DMS153 (cell line): ENCODE results near the gene AIPL1.
"Not testable (repeated sequence)": the region's sequence is repeated elsewhere in the genome, so short reads cannot be mapped to it uniquely, and the experiment has no call there.

ENCODE experiments used
- DNase-seq: peaks from one replicate; lab custom pipeline; 2025; lab: John Stamatoyannopoulos, UW

The AIPL1 gene

GRCh38 chr17:6435051-6435450 lies at the start of gene AIPL1:
Gene AIPL1 (minus strand): TSS chr17:6435121. CDS start chr17:6435104, 17 bp downstream.
- no peak for DNase-seq

GRCh38 chr17:6483507-6483906 lies 48.6 kb upstream of the AIPL1 start:
- DNase-seq = no peak

DNA sequence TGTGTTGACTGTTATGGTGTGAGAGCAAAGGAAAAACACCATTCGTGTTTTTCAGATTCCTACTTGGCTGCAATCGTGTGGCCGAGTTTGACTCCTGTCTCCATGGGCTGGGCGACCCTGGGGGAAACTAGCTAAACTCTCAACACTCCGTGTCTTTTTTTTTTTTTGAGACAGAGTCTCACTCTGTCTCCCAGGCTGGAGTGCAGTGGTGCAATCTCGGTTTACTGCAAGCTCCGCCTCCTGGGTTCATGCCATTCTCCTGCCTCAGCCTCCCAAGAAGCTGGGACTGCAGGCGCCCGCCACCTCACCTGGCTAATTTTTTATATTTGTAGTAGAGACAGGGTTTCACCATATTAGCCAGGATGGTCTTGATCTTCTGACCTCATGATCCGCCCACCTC lies 47.9 kb upstream of the AIPL1 start:
- not testable (repeated sequence) for DNase-seq

DNA sequence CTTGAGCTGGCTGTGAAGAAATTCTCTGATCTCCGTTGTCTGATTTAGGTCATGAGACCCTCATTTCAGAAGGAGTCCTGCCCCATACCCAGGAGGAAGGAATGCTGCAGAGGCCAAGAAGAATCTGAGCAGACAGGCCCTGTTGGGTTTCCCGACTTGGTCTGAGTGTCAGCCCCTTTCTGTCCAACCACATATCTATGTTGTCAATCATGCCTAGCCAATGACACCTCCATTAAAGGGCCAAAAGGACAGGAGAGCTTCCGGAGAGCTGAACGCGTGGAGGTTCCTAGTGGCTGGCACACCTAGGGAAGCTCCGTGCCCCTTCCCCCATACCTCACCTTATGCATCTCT lies 47.2 kb upstream of the AIPL1 start:
- DNase-seq = no peak

GRCh38 chr17:6480303-6480675 lies 45.4 kb upstream of the AIPL1 start:
- no peak for DNase-seq

GRCh38 chr17:6479622-6480302 lies 44.8 kb upstream of the AIPL1 start:
- no peak for DNase-seq

DNA sequence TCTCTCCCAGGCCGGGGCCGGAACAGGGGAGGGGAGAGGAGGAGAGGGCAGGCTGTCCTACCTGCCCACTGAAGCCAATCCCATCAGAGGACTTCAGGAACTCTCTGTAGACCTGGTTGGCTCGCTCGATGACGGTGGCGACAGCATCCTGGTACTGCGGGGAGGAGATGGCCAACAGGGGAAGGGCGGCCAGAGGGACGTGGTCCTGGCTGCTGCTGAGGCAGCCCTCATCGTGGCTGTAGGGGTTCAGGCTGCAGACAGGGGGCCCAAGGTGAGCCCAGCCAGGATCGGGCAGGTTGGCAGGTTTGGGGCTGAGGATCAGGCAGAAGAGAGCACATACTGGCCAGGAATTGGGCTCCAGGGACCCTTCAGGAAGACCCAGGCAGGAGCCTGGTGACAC lies 43.6 kb upstream of the AIPL1 start:
- no peak for DNase-seq

GRCh38 chr17:6477831-6478383 lies 43.0 kb upstream of the AIPL1 start:
- DNase-seq = no peak

DNA sequence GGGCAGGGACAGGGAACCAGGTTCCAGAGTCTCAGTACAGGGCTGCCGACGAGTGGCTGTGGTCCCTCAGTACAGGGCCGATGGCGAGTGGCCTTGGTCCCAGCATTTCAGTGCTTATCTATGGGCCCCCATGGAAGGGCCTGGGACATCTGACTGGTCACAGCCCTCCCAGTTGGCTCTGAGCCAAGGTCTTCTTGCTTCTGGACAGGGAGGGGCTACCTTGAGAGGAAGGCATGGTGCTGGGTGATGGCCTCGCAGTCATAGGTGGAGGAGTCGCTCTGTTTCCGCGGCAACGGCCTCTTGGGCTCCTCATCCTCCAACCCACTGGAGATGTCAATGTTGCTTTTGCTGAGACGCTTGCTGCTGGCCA lies 41.9 kb upstream of the AIPL1 start:
- no peak for DNase-seq

- DNase-seq = no peak
These were observed 41.3 kb upstream of the AIPL1 start for GRCh38 chr17:6476076-6476809.

DNA sequence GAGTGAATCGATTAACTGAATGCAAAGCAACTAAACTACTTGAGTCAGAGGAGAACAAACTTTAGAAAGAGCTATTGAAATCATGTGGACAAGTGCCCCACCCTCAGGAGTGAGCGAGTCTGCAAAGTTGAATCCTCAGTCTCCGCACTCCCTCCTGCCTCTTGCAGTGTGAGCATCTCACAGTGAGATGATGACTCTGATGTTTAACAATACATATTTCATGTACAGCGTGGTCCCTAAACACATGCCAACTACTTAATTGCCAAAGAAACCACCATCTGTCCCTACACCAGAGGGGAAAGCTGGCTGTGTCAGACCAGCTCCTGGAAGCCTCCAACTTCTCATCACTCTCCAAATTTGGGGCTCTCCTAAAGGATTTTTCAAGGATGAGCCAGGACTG lies 40.5 kb upstream of the AIPL1 start:
- no peak for DNase-seq

DNA sequence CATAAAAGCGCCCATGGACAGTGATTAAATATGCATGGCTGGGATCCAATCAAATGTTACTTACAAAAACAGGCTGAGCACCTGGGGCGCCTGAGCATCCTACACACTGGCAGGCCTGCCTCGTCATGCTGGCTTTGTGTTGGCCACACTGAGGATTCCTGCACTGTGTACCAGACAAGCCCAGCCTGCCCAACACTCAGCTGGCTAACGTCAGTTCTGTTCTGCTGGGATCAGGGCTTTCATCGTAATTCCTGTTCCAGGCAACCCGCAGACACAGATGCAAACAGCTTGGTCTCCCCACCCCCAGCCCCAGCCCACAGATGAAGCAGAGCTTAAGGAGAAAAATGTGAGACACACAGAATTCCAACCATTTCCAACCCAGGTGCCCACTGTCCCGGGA lies 40.0 kb upstream of the AIPL1 start:
- no peak for DNase-seq

- no peak for DNase-seq
These were observed 39.5 kb upstream of the AIPL1 start for GRCh38 chr17:6474376-6474775.

GRCh38 chr17:6473128-6473767 lies 38.3 kb upstream of the AIPL1 start:
- no peak for DNase-seq

DNA sequence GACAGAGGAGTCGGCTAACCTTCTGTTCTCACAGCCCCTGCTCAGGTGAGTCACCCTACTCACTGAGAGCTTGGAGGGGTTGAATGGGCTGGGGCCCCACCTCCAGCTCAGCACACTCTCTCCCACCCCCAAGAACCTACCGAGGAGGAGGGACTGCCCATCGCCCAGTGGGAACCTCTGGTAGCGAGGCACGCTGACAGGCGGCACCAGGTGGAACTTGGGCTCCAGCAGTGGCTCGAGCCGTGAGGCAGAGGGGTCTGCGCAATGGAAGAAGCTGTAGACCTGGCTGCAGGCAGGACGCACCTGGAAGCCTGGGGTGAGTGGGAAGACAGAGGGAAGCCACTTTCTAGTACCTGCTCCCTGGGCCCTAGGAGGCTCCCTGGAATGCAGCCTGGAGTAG lies 37.6 kb upstream of the AIPL1 start:
- DNase-seq = no peak

- no peak for DNase-seq
These were observed 36.9 kb upstream of the AIPL1 start for GRCh38 chr17:6471531-6472465.

GRCh38 chr17:6470751-6471521 lies 36.0 kb upstream of the AIPL1 start:
- DNase-seq = no peak

DNA sequence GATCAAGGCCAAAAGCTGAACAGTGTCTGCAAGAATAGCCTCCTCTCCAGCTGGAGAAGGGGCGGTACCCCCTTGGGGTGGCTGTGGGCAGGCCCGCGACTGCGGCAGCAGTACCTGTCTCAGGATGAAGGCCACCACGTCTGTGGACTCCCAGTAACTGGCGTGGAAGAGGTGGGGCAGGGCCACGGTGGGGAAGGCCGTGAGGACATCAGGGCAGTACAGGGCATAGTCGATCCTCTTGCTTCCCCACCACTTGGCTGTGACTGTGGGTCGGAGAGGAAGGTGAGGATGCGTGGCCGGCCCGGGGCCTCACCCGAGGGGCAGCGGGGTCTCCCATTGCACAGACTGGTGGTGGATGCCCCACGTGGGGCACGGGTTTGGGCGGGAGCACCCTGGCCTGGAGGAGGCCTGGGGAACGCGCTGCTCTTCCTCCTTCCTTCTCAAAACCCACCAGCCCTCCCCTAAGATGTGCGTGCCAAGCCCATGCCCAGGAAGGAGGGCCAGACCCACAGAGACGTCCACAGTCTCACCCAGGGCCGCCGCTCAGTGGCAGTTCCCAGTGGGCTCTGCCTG lies 35.3 kb upstream of the AIPL1 start:
- DNase-seq = no peak

DNA sequence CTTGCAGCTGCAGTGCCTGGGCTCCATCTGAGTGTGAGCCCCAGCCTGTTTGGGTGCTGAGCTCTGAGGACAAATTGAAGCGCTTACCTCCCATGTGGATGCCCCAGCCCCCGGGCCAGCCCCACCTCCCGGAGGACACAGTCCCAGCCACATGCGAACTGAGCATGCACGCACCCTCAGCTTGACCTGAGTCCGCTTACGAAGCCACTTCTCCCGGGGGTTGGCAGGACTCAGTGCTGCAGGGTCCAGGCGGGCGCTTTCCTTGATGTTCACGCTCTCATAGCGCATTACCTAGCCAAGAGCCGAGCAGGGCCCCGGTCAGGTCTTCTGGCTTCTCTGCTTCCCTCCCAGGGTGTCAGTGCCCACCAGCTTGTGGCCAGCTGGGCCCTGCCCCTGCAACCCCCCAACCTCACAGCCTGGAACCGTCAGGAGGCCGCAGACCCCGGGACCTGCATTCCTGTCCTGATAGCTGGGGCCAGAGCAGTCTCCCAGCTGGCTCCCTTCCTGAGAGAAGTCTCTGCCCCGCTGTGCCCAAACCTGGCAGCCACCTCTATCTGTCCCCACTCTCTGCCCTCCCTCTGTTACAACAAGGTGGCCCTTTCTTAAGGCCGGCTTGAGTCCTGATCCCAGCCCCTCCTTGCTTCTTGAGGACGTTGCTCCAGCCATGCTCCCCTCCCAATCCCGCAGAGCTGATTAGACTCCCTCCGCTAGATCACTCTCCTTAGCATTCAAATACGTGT lies 33.3 kb upstream of the AIPL1 start:
- DNase-seq = no peak

DNA sequence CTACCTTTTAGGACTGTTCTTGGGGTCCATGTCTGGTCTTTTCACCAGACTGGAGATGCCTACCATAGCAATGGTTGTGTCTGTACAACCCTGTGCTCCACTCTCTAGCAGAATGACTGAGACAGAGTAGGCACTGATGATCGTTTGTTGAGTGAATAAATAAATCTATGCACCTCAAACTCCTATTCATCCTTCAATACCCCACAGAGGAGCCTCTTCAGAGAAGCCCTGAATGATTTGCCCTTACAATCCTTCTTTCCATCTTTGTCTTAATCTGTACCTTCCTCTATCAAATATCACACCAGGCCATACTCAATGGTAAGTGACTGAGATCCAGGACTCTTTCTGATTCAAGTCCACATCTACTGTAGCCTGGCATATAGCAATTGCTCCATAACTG lies 32.6 kb upstream of the AIPL1 start:
- DNase-seq = no peak
